K562 (cell line): ENCODE data around the gene KIF7. TPM values are rescaled to one million over a fixed set of nuclear protein-coding genes. Genes with fewer than 3 reads are reported as not detected.

Experiments
- ATAC-seq: fragments of 200-7000 bp; cut with Tn5 transposase; 3 replicates; pipeline ENCODE4 v1.9.1; 2020; ENCODE audit warnings: moderate library complexity
- BruUV-seq: library from RNA; stranded (reverse); fragments of 400-500 nt; replicated peaks from 2 replicates; lab custom pipeline; 2021; lab: Mats Ljungman, UMichigan
- CTCF ChIA-PET: fragments of 300-600 bp; formaldehyde crosslinking; extraction: SDS; loops from one replicate; lab custom pipeline; 2021; ENCODE audit warnings: low intra/inter-chr PET ratio; lab: Yijun Ruan, JAX
- POLR2A ChIA-PET: fragments of 300-600, 350-650 bp; sonication (Branson Sonifier 250); formaldehyde crosslinking; extraction: SDS; loops from one replicate; lab custom pipeline; 2021; ENCODE audit warnings: antibody characterized with exemption, inconsistent platforms; lab: Yijun Ruan, JAX
- DNase-seq, 4 experiments: peaks; one replicate each; pipeline versions ENCODE4 v3.0.0 to v3.0.0-alpha.2; 2011 to 2018; ENCODE audit warnings: low spot score in 3 of 4, mixed read lengths in 3 of 4; ENCODE audit errors: extremely low read depth in 1 of 4
- FAIRE-seq: peaks from 2 replicates; lab custom pipeline; 2011; peaks lifted over from hg19 to GRCh38; lab: Jason Lieb, UNC
- H2AFZ ChIP-seq: 2 replicates; pipeline ENCODE4 v1.6.0; 2011; ENCODE audit warnings: low read depth, low read length, control low read depth, inconsistent platforms
- H3K27ac ChIP-seq: fragments of 200-600 bp; 3 replicates; pipeline ENCODE4 v1.8.0; 2011; ENCODE audit warnings: low read depth, mild to moderate bottlenecking, control low read depth, inconsistent platforms, low read length, moderate library complexity, mixed read lengths; ENCODE audit errors: extremely low read depth
- H3K27me3 ChIP-seq, 2 experiments: fragments of 300-600 bp in 1 of 2; 2 replicates in 1 of 2; 3 replicates in 1 of 2; pipeline versions ENCODE4 v1.6.0 to v1.8.0; 2011; ENCODE audit warnings: inconsistent platforms in 2 of 2, low read length in 2 of 2, mild to moderate bottlenecking in 1 of 2, mixed read lengths in 1 of 2, moderate library complexity in 1 of 2; ENCODE audit not compliant: control insufficient read depth in 2 of 2, insufficient read depth in 2 of 2
- H3K36me3 ChIP-seq: fragments of 300-600 bp; 3 replicates; pipeline ENCODE4 v1.8.0; 2011; ENCODE audit warnings: mild to moderate bottlenecking, low read length, inconsistent platforms; ENCODE audit not compliant: control insufficient read depth, insufficient read depth
- H3K4me1 ChIP-seq, 2 experiments: fragments of 200-600 bp in 1 of 2; replicated peaks in 1 of 2; 2 replicates in 1 of 2; 3 replicates in 1 of 2; pipeline versions ENCODE4 v1.5.1 to v1.8.0; 2011; ENCODE audit warnings: inconsistent platforms in 2 of 2, low read length in 2 of 2, mild to moderate bottlenecking in 1 of 2, mixed read lengths in 1 of 2, moderate library complexity in 1 of 2; ENCODE audit not compliant: control insufficient read depth in 2 of 2, insufficient read depth in 2 of 2
- H3K4me2 ChIP-seq: 2 replicates; pipeline ENCODE4 v1.6.1; 2011; ENCODE audit warnings: low read length, control low read depth, inconsistent platforms, mixed read lengths; ENCODE audit not compliant: insufficient read depth
- H3K4me3 ChIP-seq: fragments of 200-600 bp; sonication (generic), shearing (Covaris generic); 2 replicates; pipeline ENCODE4 v1.5.1; 2016; ENCODE audit warnings: control low read depth, inconsistent platforms
- H3K79me2 ChIP-seq: fragments of 200-600 bp; 3 replicates; pipeline ENCODE4 v1.8.0; 2011; ENCODE audit warnings: low read length, inconsistent platforms; ENCODE audit not compliant: control insufficient read depth, insufficient read depth
- H3K9ac ChIP-seq, 2 experiments: 2 replicates each; pipeline versions ENCODE4 v1.6.0 to v1.6.1; 2011; ENCODE audit warnings: low read depth in 2 of 2, low read length in 2 of 2, control low read depth in 1 of 2, inconsistent platforms in 1 of 2, mild to moderate bottlenecking in 1 of 2, mixed read lengths in 1 of 2; ENCODE audit not compliant: insufficient read depth in 1 of 2
- H3K9me1 ChIP-seq: one replicate; pipeline ENCODE4 v1.6.0; 2011; ENCODE audit warnings: inconsistent platforms, mild to moderate bottlenecking, low read length, moderate library complexity; ENCODE audit not compliant: control insufficient read depth, insufficient read depth
- H3K9me3 ChIP-seq: replicated peaks from 2 replicates; pipeline ENCODE4 v1.5.1; 2011; ENCODE audit warnings: low read depth, low read length, inconsistent platforms; ENCODE audit not compliant: control insufficient read depth, insufficient read depth
- H4K20me1 ChIP-seq: replicated peaks from 2 replicates; pipeline ENCODE4 v1.6.1; 2011; ENCODE audit warnings: low read length, inconsistent platforms, mixed read lengths; ENCODE audit not compliant: control insufficient read depth, insufficient read depth
- AFF4 ChIP-seq: sonication (generic); formaldehyde crosslinking; IDR thresholded peaks from 2 replicates; pipeline ENCODE4 v1.8.0; 2023; ENCODE audit warnings: mild to moderate bottlenecking, missing genetic modification reagents
- ATF4 ChIP-seq: fragments of 450-650 bp; formaldehyde crosslinking; IDR thresholded peaks from 2 replicates; pipeline ENCODE4 v1.4.0; 2022; ENCODE audit warnings: mild to moderate bottlenecking, moderate library complexity
- FIP1L1 ChIP-seq: fragments of 200-400 bp; formaldehyde crosslinking; IDR thresholded peaks from 2 replicates; pipeline ENCODE4 v1.6.1; 2018; ENCODE audit warnings: mild to moderate bottlenecking, low read depth, low read length; ENCODE audit not compliant: poor library complexity, severe bottlenecking
- KAT8 ChIP-seq: fragments of 450-650 bp; IDR thresholded peaks from 2 replicates; pipeline ENCODE4 v1.6.1; 2016; ENCODE audit warnings: low read depth, mild to moderate bottlenecking
- MCM7 ChIP-seq, 2 experiments: fragments of 450-650 bp; IDR thresholded peaks; 2 replicates each; pipeline ENCODE4 v1.6.1; 2016 to 2018
- POLR2A ChIP-seq: fragments of 450-650 bp; conservative IDR thresholded peaks from 2 replicates; pipeline ENCODE4 v1.6.1; 2016
- RAD51 ChIP-seq: fragments of 450-650 bp; IDR thresholded peaks from 2 replicates; pipeline ENCODE4 v1.7.1; 2016; ENCODE audit warnings: low read depth, mild to moderate bottlenecking, borderline replicate concordance
- SMC3 ChIP-seq: conservative IDR thresholded peaks from 2 replicates; pipeline ENCODE4 v1.6.1; 2011; ENCODE audit warnings: low read depth, low read length, improper control_type of control experiment; ENCODE audit not compliant: insufficient read depth
- SRSF3 ChIP-seq: fragments of 200-400 bp; formaldehyde crosslinking; IDR thresholded peaks from 2 replicates; pipeline ENCODE4 v1.6.1; 2016; ENCODE audit warnings: mild to moderate bottlenecking, low read length, moderate library complexity; ENCODE audit not compliant: insufficient read depth
- ZBTB26 ChIP-seq: fragments of 450-650 bp; formaldehyde crosslinking; IDR thresholded peaks from 2 replicates; pipeline ENCODE4 v1.4.0; 2022; ENCODE audit warnings: missing genetic modification characterization
- WGBS: fragments of 100-300 bp; shearing (Covaris generic); methylation state at CpG from one replicate; pipeline ENCODE4 v1.1.6; 2016; ENCODE audit warnings: low coverage, mixed read lengths; ENCODE audit not compliant: insufficient coverage; ENCODE audit errors: missing lambda C conversion rate; 5-methylcytosine and 5-hydroxymethylcytosine counted together
- in situ Hi-C: fragments of 300-500 bp; cut with MboI; formaldehyde crosslinking; loops from 4 replicates; pipeline ENCODE4 v1.15.0; 2018; ENCODE audit warnings: inconsistent platforms, mixed read lengths
- intact Hi-C: fragments of 100-400 bp; cut with micrococcal nuclease; formaldehyde crosslinking; loops from 2 replicates; pipeline ENCODE4 v1.14.2; 2022
- polyA plus RNA-seq, 8 experiments: library from polyadenylated mRNA; depleted of rRNA in 4 of 8; stranded (reverse) in 5 of 8; unstranded in 3 of 8; fragments of >200 nt; fragmentation: Nextera tagmentation in 2 of 8; fragmentation: Illumina TruSeq in 1 of 8; extraction: Ambion mirVana in 2 of 8; extraction: Trizol in 1 of 8; gene quantifications; 2 replicates each; pipeline versions ENCODE4 v1.2.1 to v1.2.3, GENCODE V29; 2011 to 2014; ENCODE audit warnings: inconsistent platforms in 1 of 8, missing spikeins in 1 of 8
- total RNA-seq, 7 experiments: library from RNA; depleted of rRNA in 6 of 7; stranded (reverse); fragments of >200 nt in 6 of 7; fragmentation: Illumina TruSeq in 2 of 7; extraction: Trizol in 2 of 7; gene quantifications; 2 replicates each; pipeline versions ENCODE4 v1.2.1 to v1.2.3, GENCODE V29; 2011 to 2021; ENCODE audit warnings: low replicate concordance in 1 of 7

The KIF7 gene
- total and polyA plus RNA-seq, 9 of the 15 experiments (the other 6 are each of a cell fraction or from before 2014, with no cell fraction given) = 0.04 to 2.0 (median 0.58) TPM

- in situ Hi-C loops = no loop called here
- Histone ChIP-seq H3K9ac (no peak overlapping the region), H3K79me2 (no peaks in the 10 kb centered on the region), H2AFZ (no peak overlapping the region), H3K27ac (no peak overlapping the region), H3K36me3 (peaks cover 92% of the 10 kb centered on the region), H3K4me2 (no peak overlapping the region), H3K9me3 (no peaks in the 10 kb centered on the region), H3K27me3 (no peaks in the 10 kb centered on the region), H3K4me3 (no peak overlapping the region), H3K4me1 (no peaks in the 10 kb centered on the region), H4K20me1 (no peaks in the 10 kb centered on the region), H3K9me1 (no peaks in the 10 kb centered on the region)
- BruUV-seq = no TSS peak
- TF ChIP-seq ZBTB26 (CRISPR knock-in tag) = no peak
- ChIA-PET POLR2A (no interaction called here), CTCF (no interaction called here)
- ATAC-seq (no peak), FAIRE-seq (no peak), DNase-seq (no peak)
- 94% methylated on average over 4 of the region's 4 CpGs for WGBS
- intact Hi-C loops = no loop called here
Measured at GRCh38 chr15:89599021-89599420, 56.2 kb downstream of the KIF7 start.

- CTCF ChIA-PET = no interaction called here
- 87% methylated on average over 4 of the region's 4 CpGs for WGBS
- H3K27ac ChIP-seq = no peak overlapping the region
- H3K4me1 ChIP-seq = no peaks in the 10 kb centered on the region
- no peak overlapping the region for H2AFZ ChIP-seq
- in situ Hi-C loops = no loop called here
- no peaks in the 10 kb centered on the region; the same call in 2 of the 3 replicates for H3K79me2 ChIP-seq
- H3K9ac ChIP-seq = no peak overlapping the region
- no peaks in the 10 kb centered on the region for H3K9me1 ChIP-seq
- DNase-seq = no peak
- no peak for ATAC-seq
- no peak overlapping the region for H3K4me3 ChIP-seq
- peaks cover 90% of the 10 kb centered on the region for H3K36me3 ChIP-seq
- FAIRE-seq = peak; percentile 32
- no TSS peak for BruUV-seq
- intact Hi-C loops = no loop called here
- no peaks in the 10 kb centered on the region for H4K20me1 ChIP-seq
- POLR2A ChIA-PET = interaction anchor here (0.6 to 1.8 kb wide), 2 partner anchors 9 to 279 kb away, joined by 4 to 9 read pairs; no protein-coding TSS in a partner anchor
- H3K27me3 ChIP-seq = no peaks in the 10 kb centered on the region
- no peak overlapping the region for H3K4me2 ChIP-seq
- no peaks in the 10 kb centered on the region for H3K9me3 ChIP-seq
- TF ChIP-seq ATF4 = no peak
- no peak for TF ChIP-seq RAD51
- TF ChIP-seq FIP1L1 = no peak
- TF ChIP-seq AFF4 (CRISPR knock-in tag) = no peak
- no peak for TF ChIP-seq SRSF3
- no peak for TF ChIP-seq KAT8
- no peak for TF ChIP-seq SMC3
- TF ChIP-seq POLR2A = no peak
- TF ChIP-seq MCM7 (IDR thresholded peaks at IDR 0.05) = no peak
Measured at GRCh38 chr15:89593018-89593417, 62.2 kb downstream of the KIF7 start.
